DMS114 treated with DMSO at 0.1 percent for 48 hours (cell line): ENCODE results near the gene TMTC1.

Experiments
- DNase-seq: peaks from one replicate; lab custom pipeline; 2025; ENCODE audit not compliant: unreplicated experiment; lab: John Stamatoyannopoulos, UW

The TMTC1 gene

DNA sequence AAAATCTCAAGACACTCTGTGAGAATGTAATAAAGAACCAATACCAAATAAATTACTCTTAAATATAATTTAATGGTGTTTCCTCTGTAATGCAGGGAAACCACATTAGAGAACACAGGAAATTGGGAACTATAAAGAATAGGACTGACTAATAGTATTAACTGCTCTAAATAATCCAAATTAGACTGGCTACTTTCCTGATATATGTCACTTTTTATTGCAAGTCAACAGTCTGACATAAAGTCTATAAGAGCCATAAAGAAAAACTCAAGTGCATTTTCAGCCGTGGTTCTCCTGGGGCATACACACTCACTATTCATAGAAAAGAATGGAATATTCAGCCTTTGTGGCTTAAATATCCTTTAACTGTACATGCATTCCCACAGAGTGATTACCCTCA, 161.5 kb downstream of the TMTC1 start:
- DNase-seq, result no peak

DNA sequence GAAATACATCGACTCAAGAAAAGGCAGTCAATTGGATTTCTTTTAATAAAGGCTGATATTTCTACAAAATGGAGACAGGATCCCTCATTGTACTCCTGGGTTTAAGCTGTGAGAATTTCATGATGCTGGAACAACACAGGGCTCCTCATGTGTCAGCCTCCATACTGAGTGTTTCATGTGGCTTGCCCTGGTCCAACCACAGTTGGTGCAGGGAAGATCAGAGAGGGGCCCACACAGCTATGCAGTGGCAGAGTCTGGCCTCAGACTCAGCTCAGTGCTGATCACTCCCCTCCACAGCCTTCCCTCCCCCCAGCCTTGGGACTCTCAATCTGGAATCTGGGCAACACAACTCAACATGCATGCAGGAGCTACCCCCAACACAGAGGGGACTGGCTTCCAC, 163.7 kb downstream of the TMTC1 start:
- no peak for DNase-seq

DNA sequence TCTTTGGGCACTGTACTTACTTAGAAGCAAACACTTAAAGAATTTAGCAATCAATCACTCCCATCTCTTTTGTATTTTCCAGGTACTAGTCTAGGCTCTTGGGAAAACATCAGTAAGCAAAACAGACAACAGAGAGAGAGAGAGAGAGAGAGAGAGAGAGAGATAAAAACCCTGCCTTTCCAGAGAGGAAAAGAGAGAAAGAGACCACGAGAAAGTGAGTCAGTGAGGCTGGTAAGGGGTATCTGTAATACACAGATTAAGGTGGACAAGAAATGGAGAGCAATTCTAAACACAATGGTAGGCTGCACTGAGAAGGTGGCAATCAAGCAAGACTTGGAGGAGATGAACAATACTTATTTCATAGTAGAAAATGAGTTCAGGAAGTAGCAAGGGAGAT, 166.3 kb downstream of the TMTC1 start:
- no peak for DNase-seq

DNA sequence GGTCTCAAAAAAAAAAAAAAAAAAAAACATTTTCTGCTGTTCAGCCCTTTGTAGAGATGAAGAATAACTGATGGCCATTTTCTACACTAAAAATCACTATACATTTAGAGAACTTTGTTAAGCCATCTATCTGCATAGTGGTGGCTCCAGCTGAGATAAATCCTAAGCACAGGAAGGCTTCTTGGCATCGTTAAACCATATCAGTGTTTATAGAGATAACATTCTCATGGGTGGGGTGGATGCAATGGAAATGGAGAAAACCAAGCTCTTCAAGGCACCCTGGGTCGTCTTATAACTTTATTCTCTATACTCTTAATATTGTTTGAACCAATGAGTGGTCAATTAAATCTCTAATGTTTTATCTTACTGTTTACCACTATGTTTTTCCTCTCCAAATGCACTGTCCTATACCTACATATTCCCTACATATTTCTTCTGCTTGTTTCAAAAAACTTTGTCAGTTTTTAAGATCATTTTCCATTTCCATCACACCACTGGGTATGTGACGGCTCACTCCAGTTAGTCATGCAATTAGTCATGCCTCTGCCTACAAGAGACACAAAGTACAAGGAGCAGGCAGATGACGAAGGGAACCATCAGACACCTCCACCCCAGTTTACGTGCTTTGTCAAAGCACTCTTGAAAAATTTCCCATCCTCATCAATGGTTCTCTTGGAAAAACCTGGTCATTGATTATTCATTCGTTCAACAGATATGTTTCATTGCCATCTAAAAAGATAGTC, 166.9 kb downstream of the TMTC1 start:
- DNase-seq, result no peak

DNA sequence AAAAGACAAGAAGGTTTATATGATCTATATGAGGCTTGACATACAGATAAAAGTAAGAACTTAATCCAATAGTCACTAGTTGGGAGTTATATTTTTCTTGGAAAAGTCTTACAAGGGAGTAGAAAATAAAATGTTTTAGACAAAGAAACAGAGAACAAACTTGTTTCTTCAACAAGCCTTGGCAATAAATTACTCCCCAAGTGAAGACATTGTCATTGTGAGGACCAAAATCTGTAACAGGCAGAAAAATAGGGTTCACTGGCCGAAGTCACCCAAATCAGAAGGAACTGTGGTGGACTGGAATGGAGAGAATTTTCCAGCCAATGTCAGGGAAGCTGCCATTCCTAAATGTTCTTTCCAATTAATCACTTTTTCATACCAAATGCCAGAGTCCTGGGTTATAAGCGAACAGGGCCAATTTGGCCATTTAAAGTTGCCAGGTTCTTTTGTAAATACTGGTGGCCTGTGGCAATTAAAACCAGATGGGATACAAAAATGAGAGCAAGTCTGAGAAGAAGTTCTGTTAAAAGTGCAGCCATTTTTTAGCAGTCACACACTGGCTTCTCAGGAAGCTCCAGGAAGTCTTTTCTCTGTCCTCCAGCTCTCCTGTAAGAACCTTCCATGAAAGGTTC, 168.9 kb downstream of the TMTC1 start:
- no peak for DNase-seq

DNA sequence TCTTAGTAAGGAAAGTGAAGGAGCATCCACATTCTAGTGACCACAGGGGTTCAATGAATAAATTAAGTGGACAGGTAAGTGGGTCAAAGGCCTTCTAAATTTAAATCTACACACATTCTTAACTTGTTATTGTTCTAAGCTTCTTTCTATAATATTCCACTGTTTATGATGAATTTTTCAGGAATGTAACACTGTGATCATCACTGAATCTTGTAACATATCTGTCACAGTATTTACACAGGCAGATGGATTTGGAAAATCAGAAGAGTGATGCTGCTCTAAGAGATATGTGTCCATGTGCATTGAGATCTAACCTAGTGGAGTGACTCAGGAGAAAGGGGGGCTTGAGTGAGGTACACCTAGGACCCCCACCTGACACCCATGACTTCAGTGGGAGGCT, 170.8 kb downstream of the TMTC1 start:
- no peak for DNase-seq

DNA sequence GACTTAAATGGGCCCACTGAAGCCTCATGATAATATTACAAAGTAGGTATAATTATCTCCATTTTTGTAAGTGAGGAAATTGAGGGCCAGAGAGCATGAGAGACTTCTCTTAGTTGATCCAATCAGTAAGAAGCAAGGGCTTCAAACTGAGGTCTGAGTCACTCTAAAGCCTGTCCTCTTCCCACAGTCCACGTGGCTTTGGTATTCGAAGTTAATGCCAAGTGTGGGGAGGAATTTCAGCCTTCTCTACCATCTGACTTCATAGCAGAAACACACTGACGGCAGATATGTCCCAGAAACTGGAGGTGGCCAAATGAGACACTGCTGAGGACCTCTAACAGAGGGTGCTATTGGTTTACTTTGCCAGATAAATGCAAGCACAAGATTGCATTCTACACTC, 171.8 kb downstream of the TMTC1 start:
- DNase-seq, result no peak

DNA sequence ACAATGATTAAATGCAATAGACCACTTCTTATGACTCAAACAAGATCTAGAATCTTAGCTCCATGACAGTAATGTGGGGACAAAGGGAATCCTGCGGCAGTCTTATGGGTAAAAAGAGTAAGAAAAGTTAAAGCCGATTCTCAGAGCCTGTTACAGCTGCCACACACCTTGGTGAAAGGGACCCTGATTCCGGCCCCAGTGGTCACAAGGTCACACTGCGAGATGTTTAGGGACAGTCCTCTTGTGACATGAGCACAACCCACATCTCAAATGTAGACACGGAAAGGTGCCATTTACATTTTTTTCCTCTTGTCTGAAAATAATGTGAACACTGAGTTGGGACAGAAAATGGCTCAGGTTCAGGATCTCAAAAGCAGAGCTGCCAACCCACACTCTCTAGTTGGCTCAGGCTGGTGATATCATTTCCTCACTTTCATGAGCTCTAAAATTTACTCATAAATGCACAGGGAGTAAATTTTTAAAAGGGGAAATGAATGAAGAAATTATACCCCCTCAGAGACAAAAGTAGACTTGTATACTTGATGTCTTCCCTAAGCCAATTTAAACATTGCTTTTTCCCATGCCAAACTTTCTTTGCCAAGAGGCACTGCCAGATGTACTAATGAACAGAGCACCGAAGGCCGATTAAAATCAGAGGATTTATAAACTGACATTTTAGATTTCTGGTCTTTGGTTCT, 173.1 kb downstream of the TMTC1 start:
- no peak for DNase-seq

DNA sequence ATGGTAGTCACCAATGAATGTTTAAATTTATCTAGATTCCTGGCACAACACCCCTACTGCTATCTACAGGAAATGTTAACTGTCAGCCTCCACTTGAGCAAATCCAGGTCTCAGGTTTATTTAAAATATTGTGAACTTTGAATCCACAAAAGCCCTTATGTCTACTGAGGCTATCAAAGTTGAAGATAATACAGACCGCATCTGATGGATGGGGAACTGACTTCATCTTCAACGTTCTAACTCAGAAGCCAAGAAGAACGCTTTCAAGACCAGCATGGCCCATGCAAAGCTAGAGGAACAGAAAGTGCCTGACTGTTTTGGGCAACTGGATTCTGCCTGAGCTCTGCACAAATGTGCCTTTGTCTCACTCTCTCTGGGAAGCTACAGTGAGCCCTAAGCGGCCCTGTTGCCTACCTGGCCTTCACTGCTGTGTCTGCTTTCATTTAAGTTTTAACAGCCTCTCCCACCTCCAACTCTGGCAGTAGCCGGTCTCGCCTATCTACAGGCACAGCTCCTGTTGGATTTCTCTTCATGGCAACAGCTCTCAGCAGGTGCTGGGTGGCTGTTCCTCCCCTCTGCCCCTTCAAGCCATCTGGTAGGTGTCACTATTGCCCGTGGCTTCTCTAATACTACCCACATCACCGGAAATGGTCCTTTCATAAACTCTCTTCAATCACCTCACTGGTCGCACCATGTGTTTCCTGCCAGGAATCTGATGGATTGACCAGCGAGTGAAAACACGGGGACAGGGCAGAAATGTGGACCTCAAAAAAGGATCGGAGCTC, 174.1 kb downstream of the TMTC1 start:
- DNase-seq, result no peak

DNA sequence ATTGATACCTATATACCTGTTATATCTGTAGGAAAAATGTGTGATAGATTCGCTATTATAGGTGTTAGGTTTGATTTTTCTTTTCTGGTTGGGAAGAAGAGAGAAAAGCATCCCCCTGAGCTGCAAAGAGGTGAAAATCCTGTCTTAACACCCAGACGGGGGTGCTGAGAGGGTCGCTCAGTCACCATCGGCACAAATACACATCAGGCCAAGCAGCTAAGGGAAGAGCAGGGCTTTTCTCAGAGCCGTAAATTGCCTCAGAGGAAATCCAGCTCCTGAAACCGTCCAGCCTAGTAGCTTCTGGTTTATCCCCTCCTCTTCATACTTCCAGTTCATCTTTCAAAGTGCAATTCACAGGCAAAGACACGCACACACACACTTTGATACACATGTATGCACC, 175.2 kb downstream of the TMTC1 start:
- no peak for DNase-seq

DNA sequence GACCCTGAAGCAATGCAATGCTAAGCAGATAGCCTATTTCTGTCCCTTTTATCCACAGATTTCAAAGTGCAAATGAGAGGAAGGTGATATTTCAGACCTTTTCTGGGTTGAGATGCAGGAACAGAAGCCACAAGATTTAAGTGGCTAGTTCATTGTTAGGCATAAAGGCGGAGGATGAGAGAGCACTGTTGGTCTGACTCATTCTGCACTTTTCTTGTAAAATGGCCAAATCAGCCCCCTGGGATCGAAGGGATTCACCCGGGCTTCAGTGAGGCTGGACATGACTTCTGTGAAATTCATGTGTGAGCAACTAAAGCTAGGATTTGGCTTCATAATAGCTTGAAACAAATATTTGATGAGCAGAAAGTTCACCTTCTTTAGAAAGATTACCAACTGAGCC, 184.4 kb downstream of the TMTC1 start:
- DNase-seq, result no peak

DNA sequence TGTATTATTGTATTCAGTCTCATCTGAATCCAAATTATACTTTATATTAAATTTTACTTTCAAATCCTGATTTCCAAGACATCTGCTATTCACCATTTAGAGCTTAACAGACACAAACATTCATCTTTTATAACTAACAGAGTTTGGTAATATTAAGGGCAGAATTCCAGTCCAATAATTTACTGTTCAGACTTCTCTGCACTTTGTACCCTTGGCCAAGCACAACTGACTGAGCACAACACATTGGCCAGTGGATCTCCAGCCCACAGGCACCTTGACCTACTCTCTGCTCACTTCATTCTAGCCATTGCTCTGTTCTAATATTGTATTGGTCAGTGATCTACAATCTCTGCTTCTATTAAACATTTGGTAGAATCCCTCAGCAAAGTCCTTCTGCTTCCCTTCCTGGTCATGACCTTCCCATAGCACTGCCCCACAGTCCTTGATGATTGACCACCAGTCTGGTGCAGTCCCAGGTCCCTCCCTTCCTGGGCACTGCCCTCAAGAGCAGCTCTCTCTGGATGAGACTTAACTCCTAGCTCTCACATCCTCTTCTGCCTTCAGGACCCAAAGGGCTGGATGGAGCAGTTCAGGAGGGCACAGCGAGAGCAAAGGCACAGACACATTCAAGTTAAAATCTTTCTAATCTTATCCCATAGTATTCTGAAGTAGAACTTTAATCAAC, 188.5 kb downstream of the TMTC1 start:
- DNase-seq, result no peak

DNA sequence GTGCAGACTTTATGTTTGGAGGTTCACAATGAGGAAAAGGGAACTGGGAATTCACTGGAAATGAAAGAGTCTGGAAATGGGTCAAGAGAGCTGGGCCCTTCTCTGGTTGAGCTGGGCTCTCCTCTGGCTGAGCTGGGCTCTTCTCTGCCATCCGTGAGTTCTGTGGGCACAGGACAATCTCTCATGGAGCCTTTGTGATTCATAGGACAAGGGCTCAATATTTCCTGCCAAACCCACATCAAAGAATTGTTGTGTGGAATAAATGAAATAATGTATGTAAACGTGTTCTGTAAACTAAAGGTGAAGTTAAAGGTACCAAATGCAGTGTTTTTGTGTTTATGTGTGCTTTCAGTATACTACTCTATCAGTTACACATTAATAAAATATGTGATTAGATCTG, 190.7 kb downstream of the TMTC1 start:
- DNase-seq, result no peak

DNA sequence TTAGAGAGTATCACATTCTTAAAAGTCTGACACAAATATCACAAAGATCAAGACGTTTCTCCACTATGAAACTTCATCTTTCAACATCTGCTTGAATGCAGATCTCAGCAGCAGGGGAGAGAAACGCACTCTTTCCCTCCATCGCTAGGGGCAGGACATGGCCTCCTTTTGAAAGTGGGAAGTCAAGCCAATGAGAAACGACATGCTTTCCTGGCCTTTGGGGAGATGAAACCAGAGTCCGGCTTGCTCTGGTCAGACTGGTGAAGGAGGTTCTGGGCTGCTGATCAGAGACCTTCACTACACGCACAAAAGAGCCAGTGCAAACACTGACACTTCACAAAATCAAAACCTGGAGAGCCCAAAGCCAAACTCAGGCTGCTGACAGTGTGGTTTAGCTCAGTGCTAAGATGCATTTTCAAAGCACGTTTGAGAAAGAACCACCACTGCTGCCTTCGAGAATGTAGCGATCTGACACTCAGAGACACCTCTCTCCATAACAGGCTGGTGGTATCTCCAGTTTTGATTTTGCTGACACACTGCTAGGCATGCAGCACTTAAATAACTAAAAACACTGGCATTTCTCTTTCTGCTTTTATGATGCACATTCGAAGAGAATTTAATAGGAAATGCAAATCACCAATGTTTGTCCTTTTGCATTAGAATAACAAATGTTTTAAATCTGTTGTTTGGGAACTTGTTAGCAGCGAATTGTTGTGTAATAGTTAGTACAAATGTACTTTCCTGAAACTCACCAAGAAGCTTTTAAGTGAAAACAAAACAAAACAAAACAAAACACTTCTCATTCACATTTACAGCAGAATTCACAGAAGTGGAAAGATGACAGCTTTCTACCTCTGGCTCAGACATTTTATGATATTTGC, 192.4 kb downstream of the TMTC1 start:
- DNase-seq, result no peak

DNA sequence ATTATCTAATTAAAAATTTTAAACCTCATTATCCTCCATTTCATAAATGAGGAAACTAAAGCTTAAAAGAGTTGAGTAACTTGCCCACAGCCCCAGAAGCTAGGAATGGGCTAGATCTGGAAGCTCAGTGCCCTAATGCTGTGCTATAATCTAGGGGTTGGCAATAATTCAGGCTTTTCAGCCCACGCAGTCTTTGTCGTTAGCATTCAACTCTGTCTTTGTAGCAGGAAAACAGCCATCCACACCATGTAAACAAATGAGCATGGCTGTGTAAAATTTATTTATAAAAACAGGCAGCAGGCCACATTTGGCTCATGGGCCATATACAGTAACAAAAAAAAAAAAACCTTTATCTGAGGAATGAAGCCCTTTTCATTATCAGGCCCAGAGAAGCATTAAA, 193.9 kb downstream of the TMTC1 start:
- no peak for DNase-seq

DNA sequence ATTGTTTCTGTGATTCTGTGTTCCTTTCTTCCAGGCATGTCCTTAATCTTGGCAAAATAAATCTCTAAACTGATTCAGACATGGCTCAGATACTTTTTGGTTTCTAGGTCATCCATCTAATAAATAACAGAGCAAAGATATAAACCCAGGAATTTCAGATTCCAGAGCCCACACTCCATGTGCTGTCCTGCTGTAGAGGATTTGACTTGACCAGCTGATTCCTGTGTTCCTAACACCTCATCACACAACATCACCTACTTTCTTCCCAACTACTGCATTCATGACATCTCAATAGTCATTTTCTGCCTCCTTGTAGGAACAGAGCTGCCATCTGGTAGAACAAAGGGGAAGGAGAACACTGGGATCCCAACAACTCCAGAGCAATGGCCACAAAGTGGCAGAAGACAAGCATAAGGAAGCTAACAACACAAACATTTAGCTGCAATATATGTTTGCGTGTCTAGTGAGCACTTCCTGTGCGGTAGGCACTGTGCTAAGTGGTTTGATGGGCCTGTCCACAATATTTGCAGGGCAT, 194.4 kb downstream of the TMTC1 start:
- DNase-seq, result no peak

DNA sequence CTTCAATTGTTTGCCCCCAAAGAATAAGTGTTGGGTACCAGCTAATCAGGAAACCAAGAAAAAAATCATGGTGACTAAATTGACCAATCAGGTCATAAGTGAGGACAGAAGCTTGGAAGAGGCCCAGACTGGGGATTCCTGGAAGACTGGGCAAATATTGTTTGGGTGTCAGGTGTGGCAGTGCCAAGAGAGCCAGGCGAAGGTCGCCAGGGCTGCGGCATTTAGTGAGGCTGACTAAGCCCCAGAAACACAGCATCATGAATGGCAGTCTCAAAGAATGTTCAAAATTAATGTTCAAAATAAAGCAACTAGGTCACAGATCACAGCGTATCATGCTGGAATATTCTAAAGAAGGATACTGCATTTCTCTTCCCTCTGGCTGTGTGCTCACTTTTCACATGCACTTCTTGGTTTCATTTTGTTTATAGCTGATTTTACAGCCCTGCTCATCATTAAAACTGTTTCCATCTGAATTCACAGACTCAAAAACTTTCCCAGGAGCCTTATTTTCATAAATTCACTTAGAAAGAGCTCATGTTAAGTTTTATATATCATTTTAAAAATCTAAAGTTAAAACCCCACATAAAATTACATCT, 201.0 kb downstream of the TMTC1 start:
- no peak for DNase-seq

DNA sequence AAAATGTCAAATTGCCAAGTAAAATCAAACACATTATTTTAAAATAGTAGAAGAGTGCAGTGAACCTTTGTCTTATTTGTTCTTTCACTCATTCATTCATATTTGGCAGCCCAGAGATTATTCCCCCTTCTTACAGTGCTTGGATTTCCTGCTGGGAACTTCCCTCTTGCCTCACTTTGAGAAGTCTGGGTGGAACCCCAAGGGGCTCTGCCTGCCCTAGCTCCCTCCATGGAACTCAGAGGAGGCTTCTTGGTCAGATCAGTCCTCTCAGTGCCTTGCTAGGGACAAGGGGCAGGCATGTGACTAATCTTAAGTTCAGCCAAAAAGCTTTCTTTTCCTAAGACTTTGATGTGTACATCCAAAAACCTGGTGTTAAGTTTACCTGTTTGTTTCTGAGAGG, 201.6 kb downstream of the TMTC1 start:
- no peak for DNase-seq

DNA sequence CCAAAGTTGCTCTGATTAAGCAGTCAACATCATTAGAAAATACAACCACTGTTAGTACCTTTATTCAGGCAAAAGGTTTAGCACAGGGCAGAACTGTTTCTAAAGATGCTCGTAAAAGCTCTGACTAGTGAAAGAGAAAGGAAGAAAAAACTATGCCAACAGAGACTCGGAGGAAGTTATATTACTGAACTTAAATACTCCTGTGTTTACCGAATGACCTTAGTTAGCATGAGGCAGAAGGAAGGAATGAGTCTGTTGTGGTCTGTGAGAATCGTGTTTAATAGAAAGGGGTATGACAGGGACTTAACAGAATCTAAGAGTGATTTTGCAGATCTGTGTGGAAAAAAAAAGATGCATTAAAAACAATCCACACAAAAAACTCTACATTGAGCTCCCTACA, 202.1 kb downstream of the TMTC1 start:
- no peak for DNase-seq
